Measurements from ENCODE around the gene CTNNA3. TPM values are rescaled to one million over a fixed set of nuclear protein-coding genes. Genes with fewer than 3 reads are reported as not detected.

The CTNNA3 gene
- total and polyA plus RNA-seq, 4 donors = 0.16 to 2.4 (median 1.4) TPM

DNA sequence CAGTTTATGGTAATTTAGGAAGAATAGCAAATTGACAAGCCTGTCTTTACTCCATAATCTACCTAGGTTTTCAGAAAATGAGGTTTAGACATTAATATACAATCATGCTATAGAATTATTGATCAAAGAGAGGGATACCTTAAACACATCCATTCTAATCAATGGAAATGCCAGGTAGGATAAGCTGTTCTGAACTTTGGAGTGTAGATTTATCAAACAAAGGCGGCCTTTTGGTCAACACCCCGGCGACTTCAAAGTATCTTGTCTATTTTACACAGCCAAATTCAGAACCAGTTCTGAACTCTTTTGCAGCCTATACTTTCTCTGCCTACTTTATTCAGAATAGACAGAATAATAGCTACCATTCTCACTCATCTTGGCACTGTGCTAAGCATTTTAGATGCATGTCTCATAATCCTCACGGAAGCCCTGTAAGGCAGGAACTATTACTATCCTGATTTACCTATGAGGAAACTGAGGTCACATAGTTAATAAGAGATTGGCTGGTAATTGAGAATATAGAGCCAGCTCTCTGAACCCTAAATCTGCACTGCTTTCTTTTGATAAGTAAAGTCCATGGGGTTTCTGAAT, 1412.0 kb downstream of the CTNNA3 start (continued):
- TF ChIP-seq, protein P1, sequence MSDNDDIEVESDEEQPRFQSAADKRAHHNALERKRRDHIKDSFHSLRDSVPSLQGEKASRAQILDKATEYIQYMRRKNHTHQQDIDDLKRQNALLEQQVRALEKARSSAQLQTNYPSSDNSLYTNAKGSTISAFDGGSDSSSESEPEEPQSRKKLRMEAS (IDR thresholded peaks at IDR 0.05) = no peak
- TF ChIP-seq SP1 (IDR thresholded peaks at IDR 0.05) = peak; percentile 48
- TF ChIP-seq, protein P2, sequence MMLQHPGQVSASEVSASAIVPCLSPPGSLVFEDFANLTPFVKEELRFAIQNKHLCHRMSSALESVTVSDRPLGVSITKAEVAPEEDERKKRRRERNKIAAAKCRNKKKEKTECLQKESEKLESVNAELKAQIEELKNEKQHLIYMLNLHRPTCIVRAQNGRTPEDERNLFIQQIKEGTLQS (IDR thresholded peaks at IDR 0.05) = no peak
- TF ChIP-seq, protein P3, sequence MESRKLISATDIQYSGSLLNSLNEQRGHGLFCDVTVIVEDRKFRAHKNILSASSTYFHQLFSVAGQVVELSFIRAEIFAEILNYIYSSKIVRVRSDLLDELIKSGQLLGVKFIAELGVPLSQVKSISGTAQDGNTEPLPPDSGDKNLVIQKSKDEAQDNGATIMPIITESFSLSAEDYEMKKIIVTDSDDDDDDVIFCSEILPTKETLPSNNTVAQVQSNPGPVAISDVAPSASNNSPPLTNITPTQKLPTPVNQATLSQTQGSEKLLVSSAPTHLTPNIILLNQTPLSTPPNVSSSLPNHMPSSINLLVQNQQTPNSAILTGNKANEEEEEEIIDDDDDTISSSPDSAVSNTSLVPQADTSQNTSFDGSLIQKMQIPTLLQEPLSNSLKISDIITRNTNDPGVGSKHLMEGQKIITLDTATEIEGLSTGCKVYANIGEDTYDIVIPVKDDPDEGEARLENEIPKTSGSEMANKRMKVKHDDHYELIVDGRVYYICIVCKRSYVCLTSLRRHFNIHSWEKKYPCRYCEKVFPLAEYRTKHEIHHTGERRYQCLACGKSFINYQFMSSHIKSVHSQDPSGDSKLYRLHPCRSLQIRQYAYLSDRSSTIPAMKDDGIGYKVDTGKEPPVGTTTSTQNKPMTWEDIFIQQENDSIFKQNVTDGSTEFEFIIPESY (IDR thresholded peaks at IDR 0.05) = no peak
- peak; percentile 69 for TF ChIP-seq YY1 (IDR thresholded peaks at IDR 0.05)

DNA sequence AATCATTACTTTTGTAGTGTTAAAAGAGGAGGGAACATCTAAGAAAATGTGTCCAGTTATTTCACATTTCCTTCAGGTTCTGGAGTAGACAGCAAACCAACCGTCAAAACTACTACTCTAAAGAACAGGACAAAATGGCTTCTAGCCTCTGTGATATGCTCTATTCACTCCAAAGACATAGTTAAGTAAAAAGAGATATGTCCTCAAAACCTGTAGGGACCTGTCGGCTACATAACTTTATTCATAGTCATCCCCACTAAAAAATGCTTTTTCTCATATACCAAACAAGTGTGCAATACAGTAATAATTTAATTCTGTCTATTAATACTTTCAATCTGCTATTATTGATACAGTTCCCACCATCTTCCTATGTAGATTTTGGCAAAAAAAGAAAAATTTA, 1412.9 kb downstream of the CTNNA3 start:
- TF ChIP-seq TAF1 (conservative IDR thresholded peaks at IDR 0.05) (no peak), RAD21 (IDR thresholded peaks at IDR 0.05) (no peak)
- no peaks in the 10 kb centered on the region for H3K27me3 ChIP-seq (ENCODE audit: control insufficient read depth in 4 of 4, insufficient read depth in 4 of 4, low read length in 3 of 4)
- no peaks in the 10 kb centered on the region for H3K9me3 ChIP-seq (ENCODE audit: control insufficient read depth in 4 of 4, low read length in 3 of 4)
- 91% methylated on average over 2 of the region's 2 CpGs for WGBS
- DNase-seq (ENCODE audit: low spot score) = no peak
- H3K4me1 ChIP-seq (ENCODE audit: control insufficient read depth in 4 of 4, insufficient read depth in 4 of 4, low read length in 3 of 4) = peaks cover 3 to 19% (median 10%) of the 10 kb centered on the region in 4 donors
- no peak overlapping the region for H3K9ac ChIP-seq (ENCODE audit: low read depth in 1 of 2, low read length in 2 of 2)
- H3K4me3 ChIP-seq (ENCODE audit: low read depth in 1 of 3, low read length in 3 of 3) = no peak overlapping the region
- H3K27ac ChIP-seq (ENCODE audit: low read depth in 1 of 2, low read length in 2 of 2) = no peak overlapping the region
- no peaks in the 10 kb centered on the region for H3K36me3 ChIP-seq (ENCODE audit: control insufficient read depth in 4 of 4, insufficient read depth in 3 of 4, low read depth in 1 of 4, low read length in 3 of 4)

DNA sequence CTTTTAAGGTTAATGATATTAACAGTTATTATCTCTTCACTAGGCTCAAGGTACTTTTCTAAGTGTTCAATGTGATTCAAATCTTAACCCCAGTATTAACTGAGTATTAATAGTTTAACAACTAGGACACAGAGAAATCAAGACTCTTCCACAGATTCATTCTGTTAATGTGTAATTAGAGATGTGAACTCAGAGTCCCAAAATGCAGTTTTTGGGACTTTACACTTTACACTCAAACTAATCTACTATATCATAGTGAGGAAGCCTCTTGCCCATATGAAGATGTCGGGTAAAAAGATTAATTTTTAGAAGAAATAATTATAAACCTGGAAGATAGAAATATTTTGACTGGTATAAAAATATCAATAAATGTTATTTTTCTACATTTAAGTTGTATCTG, 1414.7 kb downstream of the CTNNA3 start:
- TF ChIP-seq NR2F2 (IDR thresholded peaks at IDR 0.05) (no peak), GABPA (IDR thresholded peaks at IDR 0.05 in 1 of 2, conservative IDR thresholded peaks at IDR 0.05 in 1 of 2) (no peak), YY1 (IDR thresholded peaks at IDR 0.05) (peak; percentile 16), SP1 (IDR thresholded peaks at IDR 0.05) (peak; percentile 64), FOXA1 (IDR thresholded peaks at IDR 0.05) (no peak), HNF4A (conservative IDR thresholded peaks at IDR 0.05) (peak; percentile 92 to 93), RAD21 (IDR thresholded peaks at IDR 0.05) (peak; percentile 16 to 18), HNF4G (IDR thresholded peaks at IDR 0.05) (peak; percentile 75), RXRA (IDR thresholded peaks at IDR 0.05) (peak; percentile 17 to 26), JUND (IDR thresholded peaks at IDR 0.05) (peak in 1 of 2 donors; percentile 12)
- TF ChIP-seq, protein P4, sequence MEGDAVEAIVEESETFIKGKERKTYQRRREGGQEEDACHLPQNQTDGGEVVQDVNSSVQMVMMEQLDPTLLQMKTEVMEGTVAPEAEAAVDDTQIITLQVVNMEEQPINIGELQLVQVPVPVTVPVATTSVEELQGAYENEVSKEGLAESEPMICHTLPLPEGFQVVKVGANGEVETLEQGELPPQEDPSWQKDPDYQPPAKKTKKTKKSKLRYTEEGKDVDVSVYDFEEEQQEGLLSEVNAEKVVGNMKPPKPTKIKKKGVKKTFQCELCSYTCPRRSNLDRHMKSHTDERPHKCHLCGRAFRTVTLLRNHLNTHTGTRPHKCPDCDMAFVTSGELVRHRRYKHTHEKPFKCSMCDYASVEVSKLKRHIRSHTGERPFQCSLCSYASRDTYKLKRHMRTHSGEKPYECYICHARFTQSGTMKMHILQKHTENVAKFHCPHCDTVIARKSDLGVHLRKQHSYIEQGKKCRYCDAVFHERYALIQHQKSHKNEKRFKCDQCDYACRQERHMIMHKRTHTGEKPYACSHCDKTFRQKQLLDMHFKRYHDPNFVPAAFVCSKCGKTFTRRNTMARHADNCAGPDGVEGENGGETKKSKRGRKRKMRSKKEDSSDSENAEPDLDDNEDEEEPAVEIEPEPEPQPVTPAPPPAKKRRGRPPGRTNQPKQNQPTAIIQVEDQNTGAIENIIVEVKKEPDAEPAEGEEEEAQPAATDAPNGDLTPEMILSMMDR (IDR thresholded peaks at IDR 0.05; ENCODE audit: low read depth, low read length, missing input control) = no peak
- TF ChIP-seq, protein P5, sequence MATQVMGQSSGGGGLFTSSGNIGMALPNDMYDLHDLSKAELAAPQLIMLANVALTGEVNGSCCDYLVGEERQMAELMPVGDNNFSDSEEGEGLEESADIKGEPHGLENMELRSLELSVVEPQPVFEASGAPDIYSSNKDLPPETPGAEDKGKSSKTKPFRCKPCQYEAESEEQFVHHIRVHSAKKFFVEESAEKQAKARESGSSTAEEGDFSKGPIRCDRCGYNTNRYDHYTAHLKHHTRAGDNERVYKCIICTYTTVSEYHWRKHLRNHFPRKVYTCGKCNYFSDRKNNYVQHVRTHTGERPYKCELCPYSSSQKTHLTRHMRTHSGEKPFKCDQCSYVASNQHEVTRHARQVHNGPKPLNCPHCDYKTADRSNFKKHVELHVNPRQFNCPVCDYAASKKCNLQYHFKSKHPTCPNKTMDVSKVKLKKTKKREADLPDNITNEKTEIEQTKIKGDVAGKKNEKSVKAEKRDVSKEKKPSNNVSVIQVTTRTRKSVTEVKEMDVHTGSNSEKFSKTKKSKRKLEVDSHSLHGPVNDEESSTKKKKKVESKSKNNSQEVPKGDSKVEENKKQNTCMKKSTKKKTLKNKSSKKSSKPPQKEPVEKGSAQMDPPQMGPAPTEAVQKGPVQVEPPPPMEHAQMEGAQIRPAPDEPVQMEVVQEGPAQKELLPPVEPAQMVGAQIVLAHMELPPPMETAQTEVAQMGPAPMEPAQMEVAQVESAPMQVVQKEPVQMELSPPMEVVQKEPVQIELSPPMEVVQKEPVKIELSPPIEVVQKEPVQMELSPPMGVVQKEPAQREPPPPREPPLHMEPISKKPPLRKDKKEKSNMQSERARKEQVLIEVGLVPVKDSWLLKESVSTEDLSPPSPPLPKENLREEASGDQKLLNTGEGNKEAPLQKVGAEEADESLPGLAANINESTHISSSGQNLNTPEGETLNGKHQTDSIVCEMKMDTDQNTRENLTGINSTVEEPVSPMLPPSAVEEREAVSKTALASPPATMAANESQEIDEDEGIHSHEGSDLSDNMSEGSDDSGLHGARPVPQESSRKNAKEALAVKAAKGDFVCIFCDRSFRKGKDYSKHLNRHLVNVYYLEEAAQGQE (IDR thresholded peaks at IDR 0.05) = no peak
- TF ChIP-seq, protein P1 (IDR thresholded peaks at IDR 0.05) = no peak
- TF ChIP-seq, protein P2 (IDR thresholded peaks at IDR 0.05) = no peak
- Histone ChIP-seq H3K27ac (ENCODE audit: low read depth in 1 of 2, low read length in 2 of 2) (no peak overlapping the region), H3K4me1 (ENCODE audit: control insufficient read depth in 4 of 4, insufficient read depth in 4 of 4, low read length in 3 of 4) (peaks cover 3 to 19% (median 10%) of the 10 kb centered on the region in 4 donors), H3K4me3 (ENCODE audit: low read depth in 1 of 3, low read length in 3 of 3) (no peak overlapping the region), H3K9ac (ENCODE audit: low read depth in 1 of 2, low read length in 2 of 2) (no peak overlapping the region), H3K27me3 (ENCODE audit: control insufficient read depth in 4 of 4, insufficient read depth in 4 of 4, low read length in 3 of 4) (no peaks in the 10 kb centered on the region), H3K36me3 (ENCODE audit: control insufficient read depth in 4 of 4, insufficient read depth in 3 of 4, low read depth in 1 of 4, low read length in 3 of 4) (no peaks in the 10 kb centered on the region), H3K9me3 (ENCODE audit: control insufficient read depth in 4 of 4, low read length in 3 of 4) (no peaks in the 10 kb centered on the region)
- no peak for DNase-seq (ENCODE audit: low spot score)
- 50% methylated on average over 1 of the region's 1 CpG for whole genome bisulfite sequencing
